HepG2 (cell line): ENCODE measurements around the gene FXN. TPM values are rescaled to one million over a fixed set of nuclear protein-coding genes. Genes with fewer than 3 reads are reported as not detected.

Experiments used
- ASH2L ChIP-seq: fragments of 300-600, 200-600 bp; sonication (generic); IDR thresholded peaks from 2 replicates; pipeline ENCODE4 v1.7.0; 2017; ENCODE audit warnings: low read depth, mild to moderate bottlenecking, moderate library complexity, mixed read lengths, low read length; ENCODE audit not compliant: insufficient read length
- BCL6 ChIP-seq: IDR thresholded peaks from 2 replicates; pipeline ENCODE4 v1.6.1; 2016; ENCODE audit warnings: missing genetic modification reagents, missing compliant biosample characterization
- HIVEP1 ChIP-seq: sonication (generic); formaldehyde crosslinking; IDR thresholded peaks from 2 replicates; pipeline ENCODE4 v1.4.0; 2020; ENCODE audit warnings: mild to moderate bottlenecking, missing genetic modification reagents
- IRX3 ChIP-seq: sonication (generic); formaldehyde crosslinking; IDR thresholded peaks from 2 replicates; pipeline ENCODE4 v1.8.1; 2023; ENCODE audit warnings: mild to moderate bottlenecking, low read depth, missing genetic modification reagents, borderline replicate concordance
- JUND ChIP-seq: sonication (generic); formaldehyde crosslinking; IDR thresholded peaks from 2 replicates; pipeline ENCODE4 v1.8.0; 2022; ENCODE audit warnings: mild to moderate bottlenecking, missing genetic modification reagents
- KDM5A ChIP-seq: fragments of 200-600 bp; sonication (generic); IDR thresholded peaks from 2 replicates; pipeline ENCODE4 v1.7.0; 2018; ENCODE audit warnings: antibody characterized with exemption, mild to moderate bottlenecking, low read length, borderline replicate concordance
- NFIC ChIP-seq: IDR thresholded peaks from 2 replicates; pipeline ENCODE4 v1.6.1; 2012; ENCODE audit warnings: mild to moderate bottlenecking, low read length, inconsistent platforms
- NR2F2 ChIP-seq: IDR thresholded peaks from 2 replicates; pipeline ENCODE4 v1.6.1; 2012; ENCODE audit warnings: low read depth, inconsistent platforms, borderline replicate concordance
- RELA ChIP-seq: sonication (generic); formaldehyde crosslinking; IDR thresholded peaks from 2 replicates; pipeline ENCODE4 v1.4.0; 2020; ENCODE audit warnings: missing genetic modification reagents
- RFXANK ChIP-seq: IDR thresholded peaks from 2 replicates; pipeline ENCODE4 v1.6.1; 2016
- SP4 ChIP-seq: sonication (generic); formaldehyde crosslinking; IDR thresholded peaks from 2 replicates; pipeline ENCODE4 v1.8.1; 2023; ENCODE audit warnings: mild to moderate bottlenecking, missing genetic modification reagents
- ZBTB7B ChIP-seq: sonication (generic); formaldehyde crosslinking; IDR thresholded peaks from 2 replicates; pipeline ENCODE4 v1.4.0; 2020; ENCODE audit warnings: missing genetic modification reagents
- ZFP36L1 ChIP-seq: sonication (generic); formaldehyde crosslinking; IDR thresholded peaks from 2 replicates; pipeline ENCODE4 v1.8.0; 2022; ENCODE audit warnings: mild to moderate bottlenecking, missing genetic modification reagents, moderate library complexity
- ZNF232 ChIP-seq: sonication (generic); formaldehyde crosslinking; IDR thresholded peaks from 2 replicates; pipeline ENCODE4 v1.4.0; 2020; ENCODE audit warnings: missing genetic modification reagents, borderline replicate concordance
- ZNF350 ChIP-seq: sonication (generic); formaldehyde crosslinking; IDR thresholded peaks from 2 replicates; pipeline ENCODE4 v1.4.0; 2020; ENCODE audit warnings: mild to moderate bottlenecking, low read depth, missing genetic modification reagents, borderline replicate concordance
- ZNF547 ChIP-seq: sonication (generic); formaldehyde crosslinking; IDR thresholded peaks from 2 replicates; pipeline ENCODE4 v1.5.1; 2020; ENCODE audit warnings: mild to moderate bottlenecking, missing genetic modification reagents
- ZNF709 ChIP-seq: sonication (generic); formaldehyde crosslinking; IDR thresholded peaks from 2 replicates; pipeline ENCODE4 v1.5.0; 2020; ENCODE audit warnings: mild to moderate bottlenecking, missing genetic modification reagents
- polyA plus RNA-seq, 8 experiments: library from polyadenylated mRNA; depleted of rRNA in 3 of 8; stranded (reverse) in 7 of 8; unstranded in 1 of 8; fragments of >200 nt; fragmentation: Illumina TruSeq in 4 of 8; extraction: Trizol in 4 of 8; gene quantifications; 2 replicates each; pipeline versions ENCODE4 v1.2.1 to v1.2.3, GENCODE V29; 2011 to 2016; ENCODE audit warnings: low read depth in 4 of 8, missing spikeins in 1 of 8, mixed read lengths in 1 of 8; ENCODE audit not compliant: insufficient read depth in 1 of 8
- total RNA-seq, 5 experiments: library from RNA; depleted of rRNA; stranded (reverse); fragments of >200 nt; fragmentation: Illumina TruSeq; extraction: Trizol; gene quantifications; 2 replicates each; pipeline ENCODE4 v1.2.3, GENCODE V29; 2016; ENCODE audit warnings: low read depth in 1 of 5
- TF ChIP-seq, protein P1 (sequence below): IDR thresholded peaks from 2 replicates; pipeline ENCODE4 v1.6.1; 2016; ENCODE audit warnings: low read depth, control low read depth
- TF ChIP-seq, protein P2 (sequence below): IDR thresholded peaks from 2 replicates; pipeline ENCODE4 v1.6.1; 2018; ENCODE audit warnings: missing genetic modification reagents, mild to moderate bottlenecking, missing compliant biosample characterization

FXN gene
- total and polyA plus RNA-seq, 2 of the 13 experiments (the other 11 are each of a cell fraction or from before 2014, with no cell fraction given): 24.1 to 26.0 TPM

DNA sequence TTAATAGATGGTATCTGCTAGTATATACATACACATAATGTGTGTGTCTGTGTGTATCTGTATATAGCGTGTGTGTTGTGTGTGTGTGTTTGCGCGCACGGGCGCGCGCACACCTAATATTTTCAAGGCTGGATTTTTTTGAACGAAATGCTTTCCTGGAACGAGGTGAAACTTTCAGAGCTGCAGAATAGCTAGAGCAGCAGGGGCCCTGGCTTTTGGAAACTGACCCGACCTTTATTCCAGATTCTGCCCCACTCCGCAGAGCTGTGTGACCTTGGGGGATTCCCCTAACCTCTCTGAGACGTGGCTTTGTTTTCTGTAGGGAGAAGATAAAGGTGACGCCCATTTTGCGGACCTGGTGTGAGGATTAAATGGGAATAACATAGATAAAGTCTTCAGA is 757 bp downstream of the FXN start (continued):
- TF ChIP-seq, protein P1, sequence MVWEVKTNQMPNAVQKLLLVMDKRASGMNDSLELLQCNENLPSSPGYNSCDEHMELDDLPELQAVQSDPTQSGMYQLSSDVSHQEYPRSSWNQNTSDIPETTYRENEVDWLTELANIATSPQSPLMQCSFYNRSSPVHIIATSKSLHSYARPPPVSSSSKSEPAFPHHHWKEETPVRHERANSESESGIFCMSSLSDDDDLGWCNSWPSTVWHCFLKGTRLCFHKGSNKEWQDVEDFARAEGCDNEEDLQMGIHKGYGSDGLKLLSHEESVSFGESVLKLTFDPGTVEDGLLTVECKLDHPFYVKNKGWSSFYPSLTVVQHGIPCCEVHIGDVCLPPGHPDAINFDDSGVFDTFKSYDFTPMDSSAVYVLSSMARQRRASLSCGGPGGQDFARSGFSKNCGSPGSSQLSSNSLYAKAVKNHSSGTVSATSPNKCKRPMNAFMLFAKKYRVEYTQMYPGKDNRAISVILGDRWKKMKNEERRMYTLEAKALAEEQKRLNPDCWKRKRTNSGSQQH: no peak
- TF ChIP-seq NFIC (peak; percentile 44; the same call in 1 of the 2 replicates), ZNF232 (CRISPR knock-in tag) (no peak), ZFP36L1 (CRISPR knock-in tag) (no peak), HIVEP1 (CRISPR knock-in tag) (no peak), ZNF350 (CRISPR knock-in tag) (0 out of 2 replicates have a peak, but pooled peaks have one; percentile 7), ASH2L (peak; percentile 1), RFXANK (no peak), IRX3 (CRISPR knock-in tag) (no peak), RELA (CRISPR knock-in tag) (0 out of 2 replicates have a peak, but pooled peaks have one; percentile 80), KDM5A (peak; percentile 6; the same call in 1 of the 2 replicates), NR2F2 (no peak), JUND (CRISPR knock-in tag) (no peak), ZNF709 (CRISPR knock-in tag) (no peak), ZNF547 (CRISPR knock-in tag) (no peak), BCL6 (no peak), ZBTB7B (no peak), SP4 (no peak)
- TF ChIP-seq, protein P2, sequence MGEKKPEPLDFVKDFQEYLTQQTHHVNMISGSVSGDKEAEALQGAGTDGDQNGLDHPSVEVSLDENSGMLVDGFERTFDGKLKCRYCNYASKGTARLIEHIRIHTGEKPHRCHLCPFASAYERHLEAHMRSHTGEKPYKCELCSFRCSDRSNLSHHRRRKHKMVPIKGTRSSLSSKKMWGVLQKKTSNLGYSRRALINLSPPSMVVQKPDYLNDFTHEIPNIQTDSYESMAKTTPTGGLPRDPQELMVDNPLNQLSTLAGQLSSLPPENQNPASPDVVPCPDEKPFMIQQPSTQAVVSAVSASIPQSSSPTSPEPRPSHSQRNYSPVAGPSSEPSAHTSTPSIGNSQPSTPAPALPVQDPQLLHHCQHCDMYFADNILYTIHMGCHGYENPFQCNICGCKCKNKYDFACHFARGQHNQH (CRISPR knock-in tag): no peak
- TF ChIP-seq, all 625 proteins: peak for 31
